ENCODE results near the gene DNAAF5. TPM values are rescaled to one million over a fixed set of nuclear protein-coding genes. Genes with fewer than 3 reads are reported as not detected.

Gene DNAAF5
- total and polyA plus RNA-seq, 2 experiments from 2014 or later = 19.0 to 23.5 TPM

GRCh38 chr7:747186-747585 lies 20.7 kb downstream of the DNAAF5 start:
- Histone ChIP-seq H4K20me1 (ENCODE audit: insufficient read depth, poor library complexity, severe bottlenecking) (no peaks in the 10 kb centered on the region), H2AFZ (no peak overlapping the region), H3K4me1 (ENCODE audit: insufficient read depth) (no peaks in the 10 kb centered on the region), H3K79me2 (peaks cover 11% of the 10 kb centered on the region), H3K4me3 (no peak overlapping the region), H3K27ac (no peak overlapping the region), H3K4me2 (no peak overlapping the region), H3K9me3 (ENCODE audit: low read depth) (no peaks in the 10 kb centered on the region), H3K27me3 (no peaks in the 10 kb centered on the region), H3K36me3 (replicated peaks; ENCODE audit: insufficient read depth, low read depth) (no peaks in the 10 kb centered on the region), H3K9me2 (replicated peaks; ENCODE audit: insufficient read depth) (no peaks in the 10 kb centered on the region)
- no peak for TF ChIP-seq EZH2 (IDR thresholded peaks at IDR 0.05; ENCODE audit: borderline replicate concordance)
- TF ChIP-seq EZH2phosphoT487 (IDR thresholded peaks at IDR 0.05; ENCODE audit: low read depth, severe bottlenecking, unreplicated experiment) = no peak
- DNase-seq (ENCODE audit: low spot score) = no peak
- WGBS (ENCODE audit: low lambda C conversion rate, missing lambda C conversion rate) = 93% methylated on average over 12 of the region's 12 CpGs

GRCh38 chr7:748446-748845 lies 21.9 kb downstream of the DNAAF5 start:
- H4K20me1 ChIP-seq (ENCODE audit: insufficient read depth, poor library complexity, severe bottlenecking) = no peaks in the 10 kb centered on the region
- no peak overlapping the region for H3K27ac ChIP-seq
- H3K9me2 ChIP-seq (replicated peaks; ENCODE audit: insufficient read depth) = no peaks in the 10 kb centered on the region
- TF ChIP-seq EZH2phosphoT487 (IDR thresholded peaks at IDR 0.05; ENCODE audit: low read depth, severe bottlenecking, unreplicated experiment) = no peak
- TF ChIP-seq CTCF (IDR thresholded peaks at IDR 0.05; ENCODE audit: poor library complexity) = no peak
- no peak for TF ChIP-seq EZH2 (IDR thresholded peaks at IDR 0.05; ENCODE audit: borderline replicate concordance)
- H2AFZ ChIP-seq = no peak overlapping the region
- peaks cover 11% of the 10 kb centered on the region for H3K79me2 ChIP-seq
- H3K4me1 ChIP-seq (ENCODE audit: insufficient read depth) = no peaks in the 10 kb centered on the region
- WGBS (ENCODE audit: low lambda C conversion rate, missing lambda C conversion rate) = 93% methylated on average over 12 of the region's 15 CpGs
- H3K27me3 ChIP-seq = no peaks in the 10 kb centered on the region
- DNase-seq (ENCODE audit: low spot score) = no peak
- no peaks in the 10 kb centered on the region for H3K9me3 ChIP-seq (ENCODE audit: low read depth)
- no peak overlapping the region for H3K4me3 ChIP-seq
- no peaks in the 10 kb centered on the region for H3K36me3 ChIP-seq (replicated peaks; ENCODE audit: insufficient read depth, low read depth)
- no peak overlapping the region for H3K4me2 ChIP-seq

GRCh38 chr7:749140-749551 lies 22.6 kb downstream of the DNAAF5 start:
- Histone ChIP-seq H3K9me3 (ENCODE audit: low read depth) (no peaks in the 10 kb centered on the region), H3K27ac (no peak overlapping the region), H2AFZ (no peak overlapping the region), H3K9me2 (replicated peaks; ENCODE audit: insufficient read depth) (no peaks in the 10 kb centered on the region), H3K4me3 (no peak overlapping the region), H3K36me3 (replicated peaks; ENCODE audit: insufficient read depth, low read depth) (no peaks in the 10 kb centered on the region), H3K27me3 (no peaks in the 10 kb centered on the region), H3K4me2 (no peak overlapping the region), H3K4me1 (ENCODE audit: insufficient read depth) (no peaks in the 10 kb centered on the region), H4K20me1 (ENCODE audit: insufficient read depth, poor library complexity, severe bottlenecking) (no peaks in the 10 kb centered on the region), H3K79me2 (peaks cover 11% of the 10 kb centered on the region)
- WGBS (ENCODE audit: low lambda C conversion rate, missing lambda C conversion rate) = 86% methylated on average over 14 of the region's 14 CpGs
- no peak for DNase-seq (ENCODE audit: low spot score)
- no peak for TF ChIP-seq CTCF (IDR thresholded peaks at IDR 0.05; ENCODE audit: poor library complexity)
- TF ChIP-seq EZH2phosphoT487 (IDR thresholded peaks at IDR 0.05; ENCODE audit: low read depth, severe bottlenecking, unreplicated experiment) = no peak

GRCh38 chr7:750111-750905 lies 23.8 kb downstream of the DNAAF5 start:
- H3K79me2 ChIP-seq = peaks cover 11% of the 10 kb centered on the region
- no peak for DNase-seq (ENCODE audit: low spot score)
- no peaks in the 10 kb centered on the region for H3K4me1 ChIP-seq (ENCODE audit: insufficient read depth)
- no peak overlapping the region for H3K4me2 ChIP-seq
- no peaks in the 10 kb centered on the region for H3K27me3 ChIP-seq
- WGBS (ENCODE audit: low lambda C conversion rate, missing lambda C conversion rate) = over 99% methylated on average over 26 of the region's 26 CpGs
- no peaks in the 10 kb centered on the region for H3K9me3 ChIP-seq (ENCODE audit: low read depth)
- no peak overlapping the region for H2AFZ ChIP-seq
- H3K36me3 ChIP-seq (replicated peaks; ENCODE audit: insufficient read depth, low read depth) = no peaks in the 10 kb centered on the region
- H3K4me3 ChIP-seq = no peak overlapping the region
- TF ChIP-seq CTCF (IDR thresholded peaks at IDR 0.05; ENCODE audit: poor library complexity) = no peak
- H3K27ac ChIP-seq = no peak overlapping the region
- H4K20me1 ChIP-seq (ENCODE audit: insufficient read depth, poor library complexity, severe bottlenecking) = no peaks in the 10 kb centered on the region
- no peaks in the 10 kb centered on the region for H3K9me2 ChIP-seq (replicated peaks; ENCODE audit: insufficient read depth)
